Measurements from ENCODE around the gene MLH3. TPM values are rescaled to one million over a fixed set of nuclear protein-coding genes. Genes with fewer than 3 reads are reported as not detected.

The MLH3 gene
- total and polyA plus RNA-seq, 2 donors (not counting 3 experiments of a cell fraction or from before 2014, with no cell fraction given), result 4.8 to 16.5 TPM

DNA sequence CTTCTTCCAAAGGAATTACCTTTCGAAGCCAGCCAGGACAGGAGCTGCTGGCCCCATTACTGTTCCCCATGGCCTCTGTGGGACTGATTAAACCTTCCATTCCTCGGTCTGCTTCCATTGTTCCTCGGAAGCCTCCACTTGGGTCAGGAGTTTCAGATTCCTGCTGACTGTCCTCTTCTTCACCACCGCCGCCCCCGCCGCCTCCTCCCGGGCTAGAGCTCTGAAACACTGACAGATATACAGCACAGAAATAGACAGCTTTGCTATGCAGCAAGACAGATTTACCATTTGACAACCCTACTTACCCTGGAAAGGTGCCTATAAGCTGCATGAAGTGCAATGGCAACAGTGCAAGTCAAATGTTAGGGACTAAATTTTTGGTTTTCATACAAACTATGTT is 40.0 kb upstream of the MLH3 start:
- H3K27me3 ChIP-seq (ENCODE audit: control insufficient read depth in 2 of 2, insufficient read depth in 2 of 2, low read length in 2 of 2), result no peaks in the 10 kb centered on the region
- H3K4me1 ChIP-seq (ENCODE audit: control insufficient read depth, extremely low read depth, insufficient read depth, low read length), result peaks cover 4% of the 10 kb centered on the region
- no peaks in the 10 kb centered on the region for H3K9me1 ChIP-seq (replicated peaks; ENCODE audit: control insufficient read depth, extremely low read depth, insufficient read depth, low read length)
- no peak overlapping the region for H3K4me3 ChIP-seq (replicated peaks in 1 of 3; ENCODE audit: insufficient read depth in 1 of 3, low read depth in 1 of 3, low read length in 3 of 3)
- dilution Hi-C loops (cut with MboI; ENCODE audit: extremely low pct_ligation_motif_present, low sequenced_read_pairs), result no loop called here
- no peak overlapping the region for H3K4me2 ChIP-seq (ENCODE audit: insufficient read depth, low read length)
- no peak overlapping the region for H3K27ac ChIP-seq (ENCODE audit: insufficient read depth, low read depth, low read length)
- TF ChIP-seq JUN (IDR thresholded peaks at IDR 0.05; ENCODE audit: borderline replicate concordance, insufficient read depth, insufficient read length, low read depth), result no peak
- TF ChIP-seq GATA2 (IDR thresholded peaks at IDR 0.05; ENCODE audit: insufficient read depth, insufficient read length, low read depth, low read length), result no peak
- no peak for TF ChIP-seq POLR2A (IDR thresholded peaks at IDR 0.05; ENCODE audit: low read depth, low read length)
- TF ChIP-seq EZH2 (IDR thresholded peaks at IDR 0.05; ENCODE audit: borderline replicate concordance, low read depth, low read length, severe bottlenecking), result no peak
- TF ChIP-seq, protein P1, sequence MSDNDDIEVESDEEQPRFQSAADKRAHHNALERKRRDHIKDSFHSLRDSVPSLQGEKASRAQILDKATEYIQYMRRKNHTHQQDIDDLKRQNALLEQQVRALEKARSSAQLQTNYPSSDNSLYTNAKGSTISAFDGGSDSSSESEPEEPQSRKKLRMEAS (IDR thresholded peaks at IDR 0.05; ENCODE audit: insufficient read depth, insufficient read length), result no peak
- TF ChIP-seq, protein P2, sequence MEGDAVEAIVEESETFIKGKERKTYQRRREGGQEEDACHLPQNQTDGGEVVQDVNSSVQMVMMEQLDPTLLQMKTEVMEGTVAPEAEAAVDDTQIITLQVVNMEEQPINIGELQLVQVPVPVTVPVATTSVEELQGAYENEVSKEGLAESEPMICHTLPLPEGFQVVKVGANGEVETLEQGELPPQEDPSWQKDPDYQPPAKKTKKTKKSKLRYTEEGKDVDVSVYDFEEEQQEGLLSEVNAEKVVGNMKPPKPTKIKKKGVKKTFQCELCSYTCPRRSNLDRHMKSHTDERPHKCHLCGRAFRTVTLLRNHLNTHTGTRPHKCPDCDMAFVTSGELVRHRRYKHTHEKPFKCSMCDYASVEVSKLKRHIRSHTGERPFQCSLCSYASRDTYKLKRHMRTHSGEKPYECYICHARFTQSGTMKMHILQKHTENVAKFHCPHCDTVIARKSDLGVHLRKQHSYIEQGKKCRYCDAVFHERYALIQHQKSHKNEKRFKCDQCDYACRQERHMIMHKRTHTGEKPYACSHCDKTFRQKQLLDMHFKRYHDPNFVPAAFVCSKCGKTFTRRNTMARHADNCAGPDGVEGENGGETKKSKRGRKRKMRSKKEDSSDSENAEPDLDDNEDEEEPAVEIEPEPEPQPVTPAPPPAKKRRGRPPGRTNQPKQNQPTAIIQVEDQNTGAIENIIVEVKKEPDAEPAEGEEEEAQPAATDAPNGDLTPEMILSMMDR (IDR thresholded peaks at IDR 0.05; ENCODE audit: extremely low read depth in 1 of 2, insufficient read depth in 1 of 2, low read depth in 1 of 2, low read length in 2 of 2), result no peak
- TF ChIP-seq MYC (IDR thresholded peaks at IDR 0.05; ENCODE audit: low read depth, low read length), result no peak
- TF ChIP-seq POLR2AphosphoS5 (IDR thresholded peaks at IDR 0.05; ENCODE audit: insufficient read depth, low read depth, low read length), result no peak
- TF ChIP-seq FOS (IDR thresholded peaks at IDR 0.05; ENCODE audit: borderline replicate concordance, insufficient read depth, low read length), result no peak
- no peaks in the 10 kb centered on the region for H3K79me2 ChIP-seq (ENCODE audit: control insufficient read depth, insufficient read depth, low read length)
- CTCF ChIA-PET, result interaction anchor here (1.6 to 6.2 kb wide), 4 partner anchors 13 to 229 kb away, joined by 4 to 109 read pairs (median 60); no protein-coding TSS in a partner anchor
- FAIRE-seq, result no peak
- H3K36me3 ChIP-seq (ENCODE audit: control insufficient read depth in 2 of 2, extremely low read depth in 1 of 2, insufficient read depth in 2 of 2, low read length in 2 of 2), result peaks cover 9 to 11% of the 10 kb centered on the region in 2 experiments
- intact Hi-C loops (cut with micrococcal nuclease), result no loop called here
- POLR2A ChIA-PET, result no interaction called here
- no peak overlapping the region for H2AFZ ChIP-seq (ENCODE audit: low read depth, low read length)
- H3K9me3 ChIP-seq (replicated peaks; ENCODE audit: control insufficient read depth, insufficient read depth, low read length), result no peaks in the 10 kb centered on the region
- DNase-seq (ENCODE audit: low read depth, low spot score), result no peak
- H4K20me1 ChIP-seq (replicated peaks; ENCODE audit: control insufficient read depth, extremely low read depth, insufficient read depth, low read length), result no peaks in the 10 kb centered on the region
- H3K9ac ChIP-seq (replicated peaks; ENCODE audit: extremely low read depth, insufficient read depth, low read length), result no peak overlapping the region
- BruUV-seq (replicated peaks), result no TSS peak

Data from endothelial cell of umbilical vein (primary cell).